Lower lobe of right lung (tissue), 2 donors: Measurements from ENCODE around the gene SLC66A2. TPM values are rescaled to one million over a fixed set of nuclear protein-coding genes. Genes with fewer than 3 reads are reported as not detected.
A peak's percentile ranks its signal among the peaks of the same experiment; 100 is the strongest.

Experiments
- ATAC-seq, 2 donors: fragments of 200-7000 bp; cut with Tn5 transposase; one replicate each; pipeline ENCODE4 v1.9.1; 2020 to 2022; ENCODE audit warnings: mild to moderate bottlenecking in 2 of 2, moderate library complexity in 2 of 2
- DNase-seq: peaks from one replicate; pipeline ENCODE4 v3.0.0-alpha.2; 2020
- H3K27ac ChIP-seq: fragments of 200-600 bp; one replicate; pipeline ENCODE4 v1.8.0; 2022
- H3K27me3 ChIP-seq: fragments of 200-600 bp; one replicate; pipeline ENCODE4 v1.8.0; 2022; ENCODE audit warnings: low read depth
- H3K36me3 ChIP-seq: fragments of 200-600 bp; one replicate; pipeline ENCODE4 v1.8.0; 2022; ENCODE audit warnings: mild to moderate bottlenecking
- H3K4me1 ChIP-seq: fragments of 200-600 bp; one replicate; pipeline ENCODE4 v1.8.0; 2022
- H3K4me3 ChIP-seq: fragments of 200-600 bp; one replicate; pipeline ENCODE4 v1.8.0; 2022; ENCODE audit warnings: mild to moderate bottlenecking
- H3K9me3 ChIP-seq: fragments of 200-600 bp; one replicate; pipeline ENCODE4 v1.8.0; 2022
- intact Hi-C: fragments of 100-400 bp; cut with DNase I; formaldehyde crosslinking; loops from one replicate; pipeline ENCODE4 v1.11.0; 2022
- total RNA-seq: library from RNA; stranded (reverse); fragmentation: NEBNext Ultra II Directional; extraction: Animal tissue kit (Norgen Biotek cat#: 25700); gene quantifications from one replicate; pipeline ENCODE4 v1.2.1, GENCODE V29; 2021
- TF ChIP-seq, protein P1 (sequence below): fragments of 200-600 bp; IDR thresholded peaks from one replicate; pipeline ENCODE4 v1.8.0; 2022; ENCODE audit warnings: antibody characterized with exemption, mild to moderate bottlenecking
- donor health status: DM: no; HTN: yes; CAD: no; lungs with severe emphysema.

The SLC66A2 gene
- total RNA-seq, 1 donor from 2014 or later = 54.2 TPM

GRCh38 chr18:79971986-79972385 is 20.5 kb upstream of the SLC66A2 start:
- intact Hi-C loops = no loop called here
- ATAC-seq (no peak), DNase-seq (no peak)

GRCh38 chr18:79971211-79971952 is 19.9 kb upstream of the SLC66A2 start:
- no peak overlapping the region for H3K27ac ChIP-seq
- ATAC-seq (no peak), DNase-seq (no peak)
- intact Hi-C loops = no loop called here
- no peaks in the 10 kb centered on the region for H3K27me3 ChIP-seq
- TF ChIP-seq, protein P1, sequence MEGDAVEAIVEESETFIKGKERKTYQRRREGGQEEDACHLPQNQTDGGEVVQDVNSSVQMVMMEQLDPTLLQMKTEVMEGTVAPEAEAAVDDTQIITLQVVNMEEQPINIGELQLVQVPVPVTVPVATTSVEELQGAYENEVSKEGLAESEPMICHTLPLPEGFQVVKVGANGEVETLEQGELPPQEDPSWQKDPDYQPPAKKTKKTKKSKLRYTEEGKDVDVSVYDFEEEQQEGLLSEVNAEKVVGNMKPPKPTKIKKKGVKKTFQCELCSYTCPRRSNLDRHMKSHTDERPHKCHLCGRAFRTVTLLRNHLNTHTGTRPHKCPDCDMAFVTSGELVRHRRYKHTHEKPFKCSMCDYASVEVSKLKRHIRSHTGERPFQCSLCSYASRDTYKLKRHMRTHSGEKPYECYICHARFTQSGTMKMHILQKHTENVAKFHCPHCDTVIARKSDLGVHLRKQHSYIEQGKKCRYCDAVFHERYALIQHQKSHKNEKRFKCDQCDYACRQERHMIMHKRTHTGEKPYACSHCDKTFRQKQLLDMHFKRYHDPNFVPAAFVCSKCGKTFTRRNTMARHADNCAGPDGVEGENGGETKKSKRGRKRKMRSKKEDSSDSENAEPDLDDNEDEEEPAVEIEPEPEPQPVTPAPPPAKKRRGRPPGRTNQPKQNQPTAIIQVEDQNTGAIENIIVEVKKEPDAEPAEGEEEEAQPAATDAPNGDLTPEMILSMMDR = no peak
- H3K36me3 ChIP-seq = peaks cover 86% of the 10 kb centered on the region
- no peak overlapping the region for H3K4me3 ChIP-seq
- H3K4me1 ChIP-seq = no peaks in the 10 kb centered on the region
- no peaks in the 10 kb centered on the region for H3K9me3 ChIP-seq

More at GRCh38 chr18:79971986-79972385, 20.5 kb upstream of the SLC66A2 start:
- TF ChIP-seq, protein P1 = no peak
- Histone ChIP-seq H3K4me3 (no peak overlapping the region), H3K27ac (no peak overlapping the region), H3K36me3 (peaks cover 90% of the 10 kb centered on the region), H3K4me1 (no peaks in the 10 kb centered on the region), H3K27me3 (no peaks in the 10 kb centered on the region), H3K9me3 (no peaks in the 10 kb centered on the region)

DNA sequence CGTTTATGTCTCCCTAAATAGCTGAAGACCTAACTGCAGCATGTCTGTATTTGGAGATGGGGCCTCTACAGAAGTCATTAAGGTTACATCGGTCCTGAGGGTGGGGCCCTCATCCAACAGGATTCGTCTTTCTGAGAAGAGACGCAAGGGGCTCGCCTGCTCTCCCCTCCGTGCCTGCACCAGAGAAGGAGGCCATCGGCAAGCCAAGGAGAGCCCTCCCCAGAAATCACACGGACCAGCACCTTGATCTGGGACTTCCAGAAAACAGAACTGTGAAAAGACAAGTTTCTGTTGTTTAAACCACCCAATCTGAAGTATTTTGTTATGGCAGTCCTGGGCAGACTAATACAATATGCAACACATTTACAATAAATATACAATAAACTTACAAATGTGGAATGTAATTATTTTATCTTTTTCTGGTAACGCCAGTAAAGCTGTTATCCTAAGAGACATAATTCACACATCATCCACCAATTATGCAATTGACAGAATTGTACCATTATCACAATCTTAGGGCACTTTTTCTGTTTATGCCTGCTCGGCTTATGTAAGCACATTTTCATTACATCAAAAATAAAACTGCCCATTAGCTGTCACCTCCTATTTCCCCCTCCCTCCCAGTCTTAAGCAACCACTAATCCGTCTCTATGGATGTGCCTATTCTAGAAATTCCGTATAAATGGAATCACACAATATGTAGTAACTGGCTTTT is 19.1 kb upstream of the SLC66A2 start:
- ATAC-seq (no peak), DNase-seq (no peak)
- intact Hi-C loops = no loop called here
- TF ChIP-seq, protein P1 = no peak
- Histone ChIP-seq H3K9me3 (no peaks in the 10 kb centered on the region), H3K36me3 (peaks cover 78% of the 10 kb centered on the region), H3K27ac (no peak overlapping the region), H3K27me3 (no peaks in the 10 kb centered on the region), H3K4me1 (peaks cover 2% of the 10 kb centered on the region), H3K4me3 (no peak overlapping the region)

- peaks cover 33% of the 10 kb centered on the region for H3K4me1 ChIP-seq
- DNase-seq (peak; percentile 73), ATAC-seq (peak; percentile 68 to 70)
- peak overlapping the region; percentile 85 for H3K27ac ChIP-seq
- peak overlapping the region; percentile 67 for H3K4me3 ChIP-seq
- TF ChIP-seq, protein P1 = no peak
- H3K9me3 ChIP-seq = no peaks in the 10 kb centered on the region
- no peaks in the 10 kb centered on the region for H3K27me3 ChIP-seq
- intact Hi-C loops = no loop called here
- peaks cover 28% of the 10 kb centered on the region for H3K36me3 ChIP-seq
Measured at GRCh38 chr18:79965119-79965902, 13.9 kb upstream of the SLC66A2 start.

GRCh38 chr18:79964330-79965118 is 13.1 kb upstream of the SLC66A2 start, which contains the start of gene HSBP1L1:
HSBP1L1 (plus strand) TSS chr18:79964643; CDS start chr18:79964736, 93 bp downstream.
- H3K27ac ChIP-seq = peak within 1 kb of the TSS; percentile 85
- DNase-seq (peak; percentile 90), ATAC-seq (peak; percentile 90 to 91)
- H3K4me3 ChIP-seq = peak within 1 kb of the TSS; percentile 67
- TF ChIP-seq, protein P1 = peak; percentile 54
- intact Hi-C loops = no loop called here
- H3K36me3 ChIP-seq = peaks cover 21% of the 10 kb centered on the region
- no peaks in the 10 kb centered on the region for H3K9me3 ChIP-seq
- H3K27me3 ChIP-seq = no peaks in the 10 kb centered on the region
- H3K4me1 ChIP-seq = peaks cover 39% of the 10 kb centered on the region
